Colonic mucosa (tissue), 4 donors: Measurements from ENCODE around the gene TSHR. TPM values are rescaled to one million over a fixed set of nuclear protein-coding genes. Genes with fewer than 3 reads are reported as not detected.
"Not testable (repeated sequence)": the region's sequence is repeated elsewhere in the genome, so short reads cannot be mapped to it uniquely, and the experiment has no call there.

ENCODE experiments used
- DNase-seq: peaks from one replicate; pipeline ENCODE4 v3.0.0-alpha.2; 2020
- H3K27ac ChIP-seq: fragments of 200-600 bp; one replicate; pipeline ENCODE4 v1.8.0; 2021
- H3K27me3 ChIP-seq: fragments of 200-600 bp; one replicate; pipeline ENCODE4 v1.8.0; 2021
- H3K36me3 ChIP-seq: fragments of 200-600 bp; one replicate; pipeline ENCODE4 v1.8.0; 2021
- H3K4me1 ChIP-seq: fragments of 200-600 bp; one replicate; pipeline ENCODE4 v1.8.0; 2021; ENCODE audit warnings: mild to moderate bottlenecking
- H3K4me3 ChIP-seq: fragments of 200-600 bp; one replicate; pipeline ENCODE4 v1.8.0; 2021
- H3K9ac ChIP-seq, 2 donors: one replicate each; pipeline ENCODE4 v1.7.0; 2013; ENCODE audit warnings: control low read depth in 2 of 2, low read depth in 2 of 2, low read length in 2 of 2
- H3K9me3 ChIP-seq: fragments of 200-600 bp; one replicate; pipeline ENCODE4 v1.8.0; 2021
- CTCF ChIP-seq: fragments of 200-600 bp; IDR thresholded peaks from one replicate; pipeline ENCODE4 v1.8.0; 2022; ENCODE audit warnings: antibody characterized with exemption, mild to moderate bottlenecking
- intact Hi-C: fragments of 100-400 bp; cut with DNase I; formaldehyde crosslinking; loops from one replicate; pipeline ENCODE4 v1.14.1; 2022
- total RNA-seq, 2 donors: library from RNA; stranded (reverse); fragmentation: NEBNext Ultra II Directional in 1 of 2; extraction: Animal tissue kit (Norgen Biotek cat#: 25700) in 1 of 2; gene quantifications; one replicate each; pipeline ENCODE4 v1.2.1, GENCODE V29; 2021
- donor health status: healthy.
- donor health status: DM: no; HTN: no; CAD: no.
- donor health status: DM: no; HTN: no; CAD: no.

The TSHR gene
- total RNA-seq, 2 donors from 2014 or later: 0.11 to 0.25 TPM

- H3K36me3 ChIP-seq: no peaks in the 10 kb centered on the region
- TF ChIP-seq CTCF: no peak
- H3K27me3 ChIP-seq: no peaks in the 10 kb centered on the region
- no peak for DNase-seq
- no peaks in the 10 kb centered on the region for H3K4me1 ChIP-seq
- no peaks in the 10 kb centered on the region for H3K9me3 ChIP-seq
- no peak overlapping the region for H3K4me3 ChIP-seq
- no peak overlapping the region for H3K27ac ChIP-seq
- intact Hi-C loops: no loop called here
- no peak overlapping the region for H3K9ac ChIP-seq
Observed at GRCh38 chr14:81028461-81028860, 73.0 kb downstream of the TSHR start.

GRCh38 chr14:81031488-81031887 is 76.1 kb downstream of the TSHR start:
- Histone ChIP-seq H3K27me3 (no peaks in the 10 kb centered on the region), H3K27ac (no peak overlapping the region), H3K9ac (no peak overlapping the region), H3K9me3 (no peaks in the 10 kb centered on the region), H3K4me1 (no peaks in the 10 kb centered on the region), H3K36me3 (no peaks in the 10 kb centered on the region), H3K4me3 (no peak overlapping the region)
- no peak for TF ChIP-seq CTCF
- intact Hi-C loops: no loop called here
- no peak for DNase-seq

GRCh38 chr14:81033698-81034240 is 78.3 kb downstream of the TSHR start:
- no peak overlapping the region for H3K4me3 ChIP-seq
- no peaks in the 10 kb centered on the region for H3K27me3 ChIP-seq
- no peaks in the 10 kb centered on the region for H3K36me3 ChIP-seq
- H3K9me3 ChIP-seq: no peaks in the 10 kb centered on the region
- no peak for DNase-seq
- no peak overlapping the region for H3K27ac ChIP-seq
- no peak for TF ChIP-seq CTCF
- H3K9ac ChIP-seq: no peak overlapping the region
- intact Hi-C loops: no loop called here
- H3K4me1 ChIP-seq: no peaks in the 10 kb centered on the region

- no peak for TF ChIP-seq CTCF
- H3K4me1 ChIP-seq: no peaks in the 10 kb centered on the region
- no peaks in the 10 kb centered on the region for H3K9me3 ChIP-seq
- intact Hi-C loops: no loop called here
- DNase-seq: no peak
- no peak overlapping the region for H3K9ac ChIP-seq
- no peaks in the 10 kb centered on the region for H3K27me3 ChIP-seq
- H3K4me3 ChIP-seq: no peak overlapping the region
- no peak overlapping the region for H3K27ac ChIP-seq
- H3K36me3 ChIP-seq: no peaks in the 10 kb centered on the region
Observed at GRCh38 chr14:81042438-81042837, 87.0 kb downstream of the TSHR start.

- Histone ChIP-seq H3K27me3 (no peaks in the 10 kb centered on the region), H3K27ac (no peak overlapping the region), H3K4me1 (no peaks in the 10 kb centered on the region), H3K9me3 (no peaks in the 10 kb centered on the region), H3K36me3 (no peaks in the 10 kb centered on the region), H3K9ac (no peak overlapping the region), H3K4me3 (no peak overlapping the region)
- DNase-seq: no peak
- intact Hi-C loops: no loop called here
- no peak for TF ChIP-seq CTCF
Observed at GRCh38 chr14:81051547-81051946, 96.1 kb downstream of the TSHR start.

GRCh38 chr14:81054057-81054456 is 98.6 kb downstream of the TSHR start:
- H3K4me3 ChIP-seq, H3K4me1 ChIP-seq, intact Hi-C loops, H3K9ac ChIP-seq, H3K27ac ChIP-seq, DNase-seq, H3K9me3 ChIP-seq, H3K27me3 ChIP-seq, H3K36me3 ChIP-seq: not testable (repeated sequence)
